Fibroblast of gingiva (primary cell): ENCODE measurements around the gene GPSM3.
"Not testable (repeated sequence)": the region's sequence is repeated elsewhere in the genome, so short reads cannot be mapped to it uniquely, and the experiment has no call there.

Source experiments
- DNase-seq: peaks from one replicate; pipeline ENCODE4 v3.0.0-alpha.2; 2011; ENCODE audit warnings: low read depth

Gene GPSM3

GRCh38 chr6:32187009-32187709, 5.3 kb downstream of the GPSM3 start:
- DNase-seq = no peak

DNA sequence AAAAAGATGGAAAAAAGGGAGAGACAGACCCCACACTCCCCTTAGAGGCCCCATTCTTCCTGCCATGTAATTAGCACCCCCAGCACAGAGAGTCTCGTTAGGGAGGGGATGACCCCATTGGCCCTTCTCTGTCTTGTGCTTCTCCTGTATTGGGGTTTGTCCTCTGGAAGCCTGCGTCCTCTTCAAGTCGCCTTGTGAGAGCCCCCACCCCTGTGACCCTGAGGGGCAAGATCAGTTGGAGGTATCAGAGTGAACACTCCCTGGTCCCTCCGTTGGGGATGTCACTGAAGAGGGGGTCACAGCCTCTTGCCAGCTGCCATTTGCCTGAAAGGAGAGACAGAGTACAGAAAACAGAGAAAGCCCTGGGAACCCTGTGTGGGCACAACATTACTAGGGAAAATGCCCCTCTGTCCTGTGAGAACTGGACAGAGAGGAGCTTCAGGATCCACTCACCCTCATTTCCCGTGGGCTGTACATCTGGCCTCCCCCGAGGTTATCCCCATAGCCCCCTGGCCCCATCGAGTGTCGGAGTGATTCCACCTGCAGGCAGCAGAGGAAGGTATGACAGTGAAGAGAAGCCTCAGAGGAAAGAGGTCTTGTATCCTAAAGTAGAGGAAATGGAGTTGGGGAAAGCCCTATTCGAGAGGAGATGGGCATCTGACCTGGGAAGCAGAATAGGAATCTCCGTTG, 6.1 kb downstream of the GPSM3 start:
- not testable (repeated sequence) for DNase-seq

DNA sequence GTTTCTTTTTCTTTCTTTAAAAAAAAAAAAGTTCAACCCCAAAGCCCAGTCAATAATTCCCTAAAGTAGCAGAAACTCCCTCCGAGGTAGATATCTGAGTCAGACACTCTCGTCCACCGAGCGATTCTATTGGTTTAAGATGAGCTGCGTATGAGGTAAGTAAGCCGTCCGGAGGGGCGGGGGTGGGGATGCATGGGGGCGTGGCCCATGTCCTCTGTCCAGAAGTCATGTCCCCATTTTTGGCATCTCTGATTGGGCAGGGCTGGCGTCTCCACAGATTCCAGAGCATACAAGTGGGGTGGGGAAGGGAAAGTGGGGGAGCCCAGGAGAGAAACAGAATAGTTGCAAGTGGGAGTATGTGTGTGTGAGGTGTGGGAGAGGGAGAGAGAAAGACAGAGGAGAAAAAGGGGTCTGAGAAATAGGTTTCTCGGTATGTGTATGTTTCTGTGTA, 6.7 kb downstream of the GPSM3 start:
- peak; percentile 89 for DNase-seq

DNA sequence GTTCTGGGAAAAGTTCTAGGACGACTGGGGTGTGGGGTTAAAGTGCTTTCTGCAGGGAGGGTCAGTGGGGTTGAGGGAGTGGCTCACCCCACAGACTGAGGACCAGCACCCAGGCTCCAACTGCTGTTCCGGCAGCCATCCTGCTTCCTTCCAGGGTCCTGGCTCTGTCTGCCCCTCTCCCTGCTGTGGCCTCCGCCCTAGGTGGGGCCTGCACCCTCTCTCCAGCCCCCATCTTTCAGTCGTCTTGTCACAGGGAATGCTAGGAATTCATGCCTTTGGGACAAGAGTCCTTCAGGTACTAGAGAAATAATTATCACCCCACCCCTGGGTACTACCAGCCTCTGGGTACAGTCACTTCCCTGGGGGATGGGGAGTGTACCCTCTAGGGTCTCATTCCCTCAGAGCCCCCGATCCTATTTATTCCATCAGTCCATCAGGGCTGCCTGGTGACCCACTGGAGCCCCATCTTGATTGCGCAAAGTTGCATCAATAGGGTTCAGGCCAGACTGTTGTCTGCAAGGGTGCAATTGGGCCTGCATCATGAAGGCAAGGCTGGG, 8.3 kb downstream of the GPSM3 start, which contains the start of gene AGER:
Gene AGER (minus strand): TSS at position 170 of the 557 bp plus-strand sequence. CDS start 31 bp downstream, at position 139.
- no peak for DNase-seq

DNA sequence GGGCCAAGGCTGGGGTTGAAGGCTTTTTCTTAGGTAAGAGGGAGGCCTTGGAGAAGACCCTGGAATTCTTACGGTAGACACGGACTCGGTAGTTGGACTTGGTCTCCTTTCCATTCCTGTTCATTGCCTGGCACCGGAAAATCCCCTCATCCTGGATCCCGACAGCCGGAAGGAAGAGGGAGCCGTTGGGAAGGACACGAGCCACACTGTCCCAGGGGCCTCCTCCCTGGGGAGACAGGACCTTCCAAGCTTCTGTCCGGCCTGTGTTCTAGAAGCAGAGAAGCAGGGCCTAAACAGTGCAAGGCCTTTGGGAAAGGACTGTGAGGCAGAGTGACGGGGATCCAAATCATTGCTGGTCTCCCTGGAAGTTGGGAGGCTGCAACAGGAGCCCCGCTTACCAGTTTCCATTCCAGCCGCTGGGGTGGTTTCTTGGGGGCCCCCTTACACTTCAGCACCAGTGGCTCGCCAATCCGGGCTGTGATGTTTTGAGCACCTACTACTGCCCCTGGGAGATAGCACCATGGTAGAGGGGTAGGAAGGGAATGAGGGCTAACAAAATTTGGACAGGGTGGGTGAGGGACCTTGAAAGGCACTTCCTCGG, 8.9 kb downstream of the GPSM3 start:
- DNase-seq = no peak

DNA sequence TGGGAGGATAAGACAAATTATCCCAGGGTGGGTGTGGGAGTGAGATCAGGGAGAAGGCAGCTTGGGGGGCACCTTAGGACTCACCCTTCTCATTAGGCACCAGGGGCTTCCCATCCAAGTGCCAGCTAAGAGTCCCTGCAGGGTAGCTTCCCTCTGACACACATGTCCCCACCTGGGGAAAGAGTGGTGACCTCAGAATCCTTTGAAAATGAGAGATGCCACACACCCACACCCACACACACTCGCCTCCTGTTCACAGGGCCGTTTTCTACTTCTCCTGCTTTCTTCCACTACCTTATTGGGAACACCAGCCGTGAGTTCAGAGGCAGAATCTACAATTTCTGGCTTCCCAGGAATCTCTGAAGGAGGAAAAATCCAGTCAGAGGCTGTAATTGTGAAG, 9.4 kb downstream of the GPSM3 start:
- DNase-seq = no peak

GRCh38 chr6:32182555-32182981, 9.9 kb downstream of the GPSM3 start:
- DNase-seq = no peak

DNA sequence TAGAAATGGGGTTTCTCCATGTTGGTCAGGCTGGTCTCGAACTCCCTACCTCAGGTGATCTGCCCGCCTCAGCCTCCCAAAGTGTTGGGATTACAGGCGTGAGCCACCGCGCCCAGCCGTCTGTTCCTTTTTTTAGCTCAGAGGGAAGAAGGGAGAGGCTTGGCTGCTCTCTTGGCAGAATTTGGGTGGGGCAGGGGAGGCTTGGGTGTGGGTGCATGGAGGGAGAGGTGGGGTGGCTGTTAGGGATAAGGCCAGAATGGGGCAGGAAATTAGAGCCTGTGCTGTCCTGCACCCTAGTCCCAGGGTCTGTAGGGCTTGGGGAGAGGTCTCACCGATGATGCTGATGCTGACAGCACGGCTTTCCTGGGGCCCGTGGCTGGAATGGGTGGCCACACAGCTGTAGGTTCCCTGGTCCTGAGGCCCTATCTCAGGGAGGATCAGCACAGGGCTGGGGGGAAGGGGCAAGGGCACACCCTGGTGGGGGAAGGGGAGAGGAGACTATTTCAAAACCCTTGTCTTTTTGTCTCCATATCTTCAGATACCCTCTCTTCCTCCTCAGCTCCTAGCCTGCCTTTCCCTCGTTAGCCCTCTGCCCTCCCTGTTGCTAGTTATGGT, 10.4 kb downstream of the GPSM3 start:
- no peak for DNase-seq

DNA sequence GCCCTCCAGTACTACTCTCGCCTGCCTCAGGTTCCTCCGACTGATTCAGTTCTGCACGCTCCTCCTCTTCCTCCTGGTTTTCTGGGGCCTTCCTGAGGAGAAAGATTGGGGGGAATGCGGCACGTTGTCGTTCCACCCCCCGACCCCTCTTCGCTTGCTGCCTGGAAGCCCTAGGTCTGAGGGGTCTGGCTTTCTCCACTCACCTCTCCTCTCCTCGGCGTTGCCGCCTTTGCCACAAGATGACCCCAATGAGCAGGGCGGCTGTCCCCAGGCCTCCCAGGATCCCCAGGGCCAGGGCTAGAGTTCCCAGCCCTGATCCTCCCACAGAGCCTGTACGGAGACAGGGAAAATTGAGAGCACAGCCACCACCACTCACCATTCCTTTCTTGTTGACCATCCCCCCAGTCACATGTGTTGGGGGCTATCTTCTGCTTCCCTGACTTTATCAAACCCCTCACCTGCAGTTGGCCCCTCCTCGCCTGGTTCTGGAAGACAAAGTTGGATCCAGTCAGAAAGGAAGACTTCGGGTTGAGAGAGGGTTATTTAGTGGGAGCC, 11.2 kb downstream of the GPSM3 start:
- DNase-seq = no peak

DNA sequence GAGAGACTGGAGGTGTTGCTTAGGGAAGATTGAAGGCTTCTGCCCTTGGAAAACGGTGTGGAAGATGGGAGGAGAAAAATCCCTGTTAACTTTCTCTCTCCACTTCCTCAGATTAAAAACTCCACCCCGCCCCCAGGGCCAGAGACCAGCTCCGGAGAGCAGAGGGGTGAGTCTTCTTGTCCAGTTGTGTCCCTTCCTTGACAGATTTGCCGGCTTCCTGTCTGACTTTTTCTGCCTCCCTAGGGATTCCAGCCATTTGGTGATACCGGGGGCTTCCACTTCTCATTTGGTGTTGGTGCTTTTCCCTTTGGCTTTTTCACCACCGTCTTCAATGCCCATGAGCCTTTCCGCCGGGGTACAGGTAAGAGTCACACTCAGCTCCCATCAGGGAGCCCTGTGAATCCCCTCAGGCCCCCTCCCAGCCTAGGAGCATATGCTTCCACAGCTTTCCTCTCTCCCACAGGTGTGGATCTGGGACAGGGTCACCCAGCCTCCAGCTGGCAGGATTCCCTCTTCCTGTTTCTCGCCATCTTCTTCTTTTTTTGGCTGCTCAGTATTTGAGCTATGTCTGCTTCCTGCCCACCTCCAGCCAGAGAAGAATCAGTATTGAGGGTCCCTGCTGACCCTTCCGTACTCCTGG, 12.6 kb downstream of the GPSM3 start:
- no peak for DNase-seq

- DNase-seq = no peak
Measured at GRCh38 chr6:32178547-32179440, 13.6 kb downstream of the GPSM3 start.

DNA sequence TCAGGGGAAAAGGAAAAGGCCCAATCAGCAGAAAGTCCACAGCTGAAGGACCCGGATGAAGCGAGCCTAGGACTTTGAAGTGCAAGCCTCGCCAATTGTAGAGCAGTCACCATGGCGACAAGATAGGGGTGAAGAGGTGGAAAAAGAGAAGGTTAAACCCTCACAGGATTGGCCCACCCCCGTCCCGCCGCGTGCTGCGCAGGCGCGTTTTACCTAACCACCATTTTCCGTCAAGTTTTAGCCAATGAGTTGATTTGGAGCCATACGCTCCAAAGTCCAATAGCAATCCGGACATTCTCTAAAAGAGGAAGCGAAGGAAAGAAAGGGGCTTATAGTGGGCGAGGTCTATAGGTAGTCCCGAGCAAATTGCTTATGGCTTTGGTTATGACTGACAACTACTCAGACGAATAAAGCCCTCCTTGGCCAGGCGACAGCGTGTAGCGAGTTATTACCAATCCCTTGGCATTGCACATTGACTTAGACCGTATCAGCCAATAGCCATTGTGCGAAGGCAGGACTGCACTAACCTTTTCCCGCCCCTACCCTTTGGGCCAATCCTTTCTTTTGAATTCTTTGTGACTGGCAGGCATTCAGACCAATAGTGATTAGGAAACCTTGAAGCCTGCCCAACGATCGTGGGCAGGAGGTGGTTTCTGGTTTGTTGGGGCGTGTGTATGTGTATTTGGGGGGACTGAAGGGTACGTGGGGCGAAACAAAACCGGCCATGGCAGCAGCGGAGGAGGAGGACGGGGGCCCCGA, 14.5 kb downstream of the GPSM3 start, which contains the start of gene RNF5:
Gene RNF5 (plus strand): TSS at position 618 of the 759 bp plus-strand sequence. CDS start 107 bp downstream, at position 725.
- DNase-seq = peak; percentile 100

DNA sequence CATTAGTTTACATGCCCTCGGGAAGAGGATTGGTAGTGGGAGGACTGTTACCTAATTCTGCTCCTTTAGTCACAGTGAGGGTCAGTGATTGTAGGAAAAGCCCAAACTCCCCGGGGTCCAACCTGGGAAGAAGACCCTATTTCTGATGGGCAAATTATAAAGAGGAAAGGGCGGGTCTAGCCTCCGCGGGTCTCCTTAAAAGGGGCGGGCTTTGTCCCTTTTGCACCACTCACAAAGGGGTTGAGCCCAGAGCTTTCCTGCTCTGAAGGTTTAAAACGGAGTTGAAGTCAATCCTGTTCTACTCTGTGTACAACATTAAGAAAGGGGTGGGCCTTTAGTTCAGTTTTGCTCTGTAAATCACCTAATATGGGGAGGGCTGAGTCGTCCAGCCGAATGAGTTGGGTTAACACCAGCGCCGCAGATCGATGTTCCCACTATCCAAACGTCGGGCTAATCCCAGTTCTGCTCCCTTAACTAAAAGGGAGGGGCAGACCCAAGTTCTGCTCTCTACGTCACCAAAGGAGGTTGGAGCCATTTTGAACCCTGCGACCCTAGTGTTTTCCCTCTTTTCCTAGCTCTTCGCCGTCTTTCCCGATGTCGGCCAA, 15.2 kb downstream of the GPSM3 start:
- no peak for DNase-seq

- peak; percentile 74 for DNase-seq
Measured at GRCh38 chr6:32176476-32177182, 15.8 kb downstream of the GPSM3 start.

DNA sequence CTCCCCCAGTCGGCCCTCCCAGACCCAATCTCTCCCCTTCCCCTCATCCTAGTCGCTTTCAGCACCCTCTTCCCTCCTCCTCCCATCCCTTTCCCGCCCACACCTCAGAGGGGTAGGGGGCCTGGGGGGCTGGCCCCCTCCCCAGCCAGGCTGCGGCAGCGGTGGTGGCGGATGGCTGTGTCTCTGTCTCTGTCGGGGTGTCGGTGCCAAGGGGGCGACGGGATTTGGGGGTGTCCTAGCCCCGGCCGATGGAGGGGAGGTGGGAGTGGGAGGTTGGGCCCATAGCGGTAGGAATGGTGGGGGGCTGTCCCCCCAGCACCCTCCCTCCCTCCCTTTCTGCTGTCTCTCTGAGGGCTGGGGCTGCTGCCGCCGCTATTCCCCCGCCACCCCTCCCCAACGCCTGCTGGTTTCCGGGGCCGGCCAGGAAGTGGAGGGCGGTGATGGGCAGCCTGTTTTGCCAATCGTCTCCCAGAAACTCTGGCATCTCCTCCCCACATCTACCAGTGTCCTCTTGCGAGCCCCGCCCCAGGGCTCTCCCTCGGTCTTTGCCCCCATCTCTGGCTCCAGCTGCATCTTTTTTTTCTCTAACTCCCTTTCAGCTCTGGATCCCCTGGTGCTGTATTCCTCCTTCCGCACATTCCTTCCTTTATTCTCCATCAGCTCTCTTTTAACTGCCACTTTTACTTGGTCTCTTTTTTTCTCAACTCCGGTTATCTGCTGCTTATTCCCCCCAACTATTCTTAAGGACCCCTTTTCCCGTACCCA, 16.6 kb downstream of the GPSM3 start, which contains the start of gene AGPAT1:
Gene AGPAT1 (minus strand): TSS at position 374 of the 765 bp plus-strand sequence. CDS start 4,588 bp downstream, outside the sequence.
- DNase-seq = peak; percentile 98

GRCh38 chr6:32175322-32175710, 17.1 kb downstream of the GPSM3 start:
- no peak for DNase-seq

- no peak for DNase-seq
Measured at GRCh38 chr6:32174416-32174815, 18.0 kb downstream of the GPSM3 start.
